GM21717 (cell line): ENCODE measurements around the gene TRIM47.

Experiments
- ATAC-seq: cut with Tn5 transposase; IDR thresholded peaks from one replicate; pipeline ENCODE4 v1.9.1; 2021; ENCODE audit warnings: mild to moderate bottlenecking, moderate library complexity; ENCODE audit not compliant: unreplicated experiment

TRIM47 gene

GRCh38 chr17:75848523-75849278 lies 29.7 kb downstream of the TRIM47 start:
- no peak for ATAC-seq

GRCh38 chr17:75847614-75848522 lies 30.5 kb downstream of the TRIM47 start:
- no peak for ATAC-seq

- ATAC-seq, result no peak
Observed at GRCh38 chr17:75846692-75847613, 31.4 kb downstream of the TRIM47 start.

GRCh38 chr17:75845933-75846691 lies 32.3 kb downstream of the TRIM47 start:
- ATAC-seq, result no peak

GRCh38 chr17:75845058-75845711 lies 33.2 kb downstream of the TRIM47 start:
- ATAC-seq, result peak; percentile 63

DNA sequence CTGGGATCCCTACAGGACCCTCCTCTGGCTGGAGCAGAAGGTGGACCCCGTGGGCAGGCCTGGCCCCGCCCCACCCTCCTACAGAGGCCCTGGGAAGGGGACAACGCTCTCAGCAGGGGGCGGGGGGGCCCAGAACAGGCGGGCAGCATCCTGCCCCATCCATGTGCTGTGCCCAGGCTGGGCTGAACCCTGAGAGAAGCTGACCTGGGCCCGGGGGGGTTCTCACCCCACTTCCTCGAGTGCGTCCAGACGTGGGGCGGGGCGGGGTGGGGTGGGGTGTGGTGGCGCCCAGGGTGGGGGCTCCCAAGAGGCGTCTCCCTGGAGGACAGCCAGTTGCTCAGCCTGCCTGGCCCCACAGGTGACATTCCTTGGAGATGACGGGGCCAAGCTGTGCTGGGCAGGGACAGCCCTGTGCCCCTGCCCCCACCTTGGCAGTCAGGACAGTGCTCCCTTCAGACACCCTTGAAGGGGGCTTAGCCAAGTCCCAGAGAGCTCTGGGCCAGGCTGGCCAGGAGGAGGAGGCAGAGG lies 33.8 kb downstream of the TRIM47 start:
- ATAC-seq, result no peak

- no peak for ATAC-seq
Observed at GRCh38 chr17:75843577-75844529, 34.5 kb downstream of the TRIM47 start, which contains the start of gene UNC13D. UNC13D (minus strand) TSS chr17:75844404; CDS start chr17:75844337, 67 bp downstream.

DNA sequence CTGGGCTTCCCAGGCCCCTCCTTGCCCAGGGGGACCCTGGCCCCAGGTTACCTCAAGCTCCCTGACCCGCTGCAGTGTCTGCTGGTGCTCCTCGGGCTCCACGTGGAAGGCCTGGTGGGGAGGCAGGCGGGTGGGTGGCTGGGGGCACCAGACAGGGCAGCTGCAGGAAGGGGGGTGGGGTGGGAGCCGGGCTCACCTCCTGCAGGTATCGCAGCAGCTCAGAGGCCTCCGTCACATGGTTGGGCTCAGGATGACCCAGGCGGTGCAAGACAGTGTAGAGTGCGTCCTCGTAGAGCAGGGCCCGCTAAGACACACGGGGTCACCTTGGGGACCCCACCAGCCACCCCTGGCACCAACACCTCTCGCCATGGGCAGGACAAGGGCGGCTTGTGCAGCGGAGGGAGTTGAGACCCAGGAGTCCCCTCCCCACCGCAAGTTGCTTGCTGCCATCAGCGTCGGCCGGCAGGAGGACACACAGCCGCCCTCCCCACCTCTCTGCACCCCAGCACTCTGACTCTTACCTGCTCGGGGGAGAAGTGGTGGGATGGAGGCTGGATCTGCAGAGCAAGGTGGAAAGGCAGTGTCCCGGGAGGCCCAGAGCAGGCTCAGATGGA lies 35.3 kb downstream of the TRIM47 start:
- ATAC-seq, result no peak

DNA sequence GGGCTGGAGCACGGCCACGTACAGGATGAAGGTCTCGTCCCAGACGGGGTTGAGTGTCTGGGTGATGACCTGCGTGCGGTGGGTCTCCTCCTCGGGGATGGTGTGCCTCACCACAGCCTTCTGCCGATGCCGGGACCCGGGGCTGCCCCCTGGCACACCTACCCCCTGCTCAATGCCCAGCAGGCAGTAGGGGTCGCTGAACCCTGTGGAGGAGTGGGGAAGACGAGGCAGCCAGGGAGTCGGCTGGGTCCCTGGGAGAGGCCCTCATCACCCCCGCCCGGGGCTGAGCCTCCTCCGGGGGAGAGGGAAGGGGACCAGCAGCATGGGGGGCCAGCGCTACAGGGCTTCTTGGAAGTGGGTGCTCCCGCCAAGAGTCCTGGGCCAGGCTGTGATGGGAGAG lies 36.0 kb downstream of the TRIM47 start:
- no peak for ATAC-seq

- ATAC-seq, result no peak
Observed at GRCh38 chr17:75840799-75841164, 37.6 kb downstream of the TRIM47 start.

DNA sequence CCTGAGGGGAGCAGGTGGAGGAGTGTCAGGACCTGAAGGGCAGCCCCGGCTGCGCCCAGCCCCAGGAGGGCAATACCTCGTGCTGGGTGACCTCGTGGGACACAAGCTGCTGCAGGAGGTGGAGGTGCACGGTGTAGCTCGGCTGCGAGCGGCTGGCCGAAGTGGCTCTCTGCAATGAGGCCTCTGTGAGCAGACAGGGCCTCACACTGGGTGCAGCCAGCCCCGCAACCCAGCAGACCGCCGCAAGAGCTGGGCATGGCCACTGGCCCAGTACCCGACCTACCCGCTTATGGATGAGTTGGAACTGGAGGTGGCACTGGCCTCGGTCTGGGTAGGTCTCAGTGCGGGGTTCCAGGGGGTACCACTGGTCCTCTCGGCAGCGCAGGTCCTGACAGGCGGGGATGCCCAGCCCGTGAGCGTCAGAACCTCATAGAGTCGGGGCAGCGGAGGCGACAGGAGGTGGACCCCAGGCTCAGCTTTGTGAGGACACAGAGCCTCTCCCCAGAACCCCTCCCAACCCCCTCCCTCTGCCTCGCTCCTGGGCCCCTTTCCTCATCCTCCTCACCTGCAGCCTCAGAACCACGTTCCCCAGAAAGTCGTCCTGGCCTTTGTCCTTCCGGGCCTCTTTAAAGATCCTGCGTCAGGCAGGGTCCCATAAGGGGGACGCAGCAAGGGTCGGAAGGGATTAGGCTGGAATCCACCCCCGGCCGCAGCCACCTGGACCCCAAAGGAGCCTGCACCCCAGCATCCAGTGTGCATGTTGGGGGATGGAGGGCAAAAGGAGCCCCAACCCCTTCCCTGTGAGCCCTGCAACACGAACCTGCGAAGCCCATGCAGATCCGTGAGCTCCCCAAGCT lies 38.2 kb downstream of the TRIM47 start:
- ATAC-seq, result no peak

DNA sequence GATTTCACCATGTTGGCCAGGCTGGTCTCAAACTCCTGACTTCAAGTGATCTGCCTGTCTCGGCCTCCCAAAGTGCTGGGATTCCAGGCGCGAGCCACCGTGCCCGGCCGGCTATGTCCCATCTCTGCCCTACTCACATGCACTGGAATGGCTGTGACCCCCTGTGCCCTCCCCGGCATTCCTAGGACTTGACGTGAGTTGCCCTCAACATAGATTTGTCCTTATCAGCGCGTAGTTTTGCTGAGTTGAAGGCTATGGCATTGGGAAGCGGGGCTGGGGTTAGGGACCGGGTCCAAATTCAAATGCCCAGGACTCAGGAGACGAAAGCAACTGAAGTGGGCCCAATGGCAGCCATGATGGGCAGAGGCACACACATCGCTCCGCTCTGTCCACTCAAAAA lies 40.0 kb downstream of the TRIM47 start:
- no peak for ATAC-seq

DNA sequence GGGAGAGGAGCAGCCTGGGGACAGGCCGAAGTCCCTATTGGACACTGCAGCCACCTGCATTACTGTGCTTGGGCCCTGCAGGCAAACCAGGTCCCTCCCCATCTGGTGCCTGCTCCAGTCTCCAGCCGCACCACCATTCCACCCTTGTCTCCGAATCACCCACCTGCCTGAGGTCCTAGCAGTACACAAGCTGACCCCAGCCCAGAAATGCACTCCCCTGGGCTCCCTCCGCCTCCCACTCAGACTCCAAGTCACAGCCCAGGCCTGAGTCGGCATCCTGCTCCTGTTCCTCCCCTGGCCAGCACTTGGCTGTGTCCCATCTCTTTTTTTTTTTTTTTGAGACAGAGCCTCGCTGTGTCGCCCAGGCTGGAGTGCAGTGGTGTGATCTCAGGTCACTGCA lies 40.5 kb downstream of the TRIM47 start:
- ATAC-seq, result no peak

DNA sequence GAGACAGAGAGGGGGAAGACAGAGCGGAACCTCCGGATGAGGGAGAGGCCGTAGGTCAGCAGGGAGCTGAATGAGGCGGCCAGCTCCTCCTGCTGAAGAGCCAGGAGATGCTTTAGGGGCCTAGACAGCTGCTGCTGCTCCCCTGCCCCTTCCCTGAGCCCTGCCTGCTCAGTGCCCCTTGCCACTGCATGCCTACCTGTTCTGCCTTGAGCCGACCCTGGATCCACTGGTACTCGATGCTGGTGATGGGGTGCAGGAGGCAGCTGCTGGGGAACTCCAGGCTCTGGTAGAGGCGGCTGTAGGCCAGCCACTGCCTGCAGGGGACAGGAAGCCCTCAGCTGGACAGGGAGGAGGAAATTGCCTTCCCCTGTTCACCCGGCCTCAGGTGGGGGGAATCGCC lies 41.8 kb downstream of the TRIM47 start:
- ATAC-seq, result no peak

DNA sequence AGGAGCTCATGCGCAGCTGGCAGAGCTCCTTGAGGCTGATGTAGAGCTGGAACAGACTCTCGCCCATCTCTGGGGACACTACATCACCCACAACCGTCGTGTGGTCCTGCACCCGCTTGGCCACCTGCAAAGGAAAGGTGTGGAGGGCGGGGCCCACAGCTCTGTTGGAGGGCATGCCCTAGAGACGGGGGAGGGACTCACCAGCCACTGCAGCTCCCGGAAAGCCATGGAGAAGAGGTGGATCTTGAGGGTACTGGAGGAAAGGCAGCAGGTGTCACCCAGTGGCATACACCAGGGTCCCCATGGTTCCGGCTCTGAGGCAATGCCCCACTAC lies 42.8 kb downstream of the TRIM47 start:
- no peak for ATAC-seq

GRCh38 chr17:75834928-75835653 lies 43.3 kb downstream of the TRIM47 start:
- ATAC-seq, result no peak
